Neural progenitor cell (in vitro differentiated cells): Measurements from ENCODE around the gene MT1X.

Source experiments
- CTCF ChIP-seq: fragments of 200-600 bp; sonication (generic); IDR thresholded peaks from 2 replicates; pipeline ENCODE4 v1.5.1; 2017; ENCODE audit warnings: antibody characterized with exemption, mild to moderate bottlenecking
- EZH2 ChIP-seq: fragments of 200-600 bp; sonication (generic); IDR thresholded peaks from 2 replicates; pipeline ENCODE4 v1.6.1; 2017; ENCODE audit warnings: antibody characterized with exemption, mild to moderate bottlenecking, moderate library complexity
- EZH2phosphoT487 ChIP-seq: fragments of 200-600 bp; sonication (generic); IDR thresholded peaks from 2 replicates; pipeline ENCODE4 v1.6.1; 2017; ENCODE audit warnings: antibody characterized with exemption

DNA sequence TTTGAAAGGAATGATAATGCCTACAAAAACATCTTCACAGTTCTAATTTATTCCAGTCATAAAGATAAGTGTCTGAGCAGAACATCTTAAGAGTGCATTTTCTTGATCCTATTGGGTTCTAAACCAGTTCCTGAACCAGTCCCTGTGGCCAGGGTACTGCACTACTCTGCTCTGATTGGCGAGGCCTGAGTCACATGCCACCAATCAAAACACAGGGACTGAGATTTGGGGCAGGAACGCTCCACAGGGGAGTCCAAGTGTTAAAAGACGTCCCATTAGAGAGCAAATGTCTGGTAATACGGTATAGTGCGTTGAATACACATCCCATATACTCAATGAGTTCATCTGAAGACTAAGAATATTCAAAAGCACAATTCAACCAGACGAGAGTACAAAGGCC is 44.7 kb downstream of the MT1X start:
- no peak for TF ChIP-seq CTCF
- no peak for TF ChIP-seq EZH2
- no peak for TF ChIP-seq EZH2phosphoT487
